ENCODE data around the gene AMHR2.

GRCh38 chr12:53383258-53383657 is 40.4 kb upstream of the AMHR2 start:
- TF ChIP-seq CTCF (IDR thresholded peaks at IDR 0.05; ENCODE audit: poor library complexity, severe bottlenecking) (no peak), EZH2 (IDR thresholded peaks at IDR 0.05; ENCODE audit: borderline replicate concordance, insufficient read depth, low read length, poor library complexity, severe bottlenecking) (no peak), POLR2AphosphoS5 (IDR thresholded peaks at IDR 0.05) (no peak), REST (IDR thresholded peaks at IDR 0.05; ENCODE audit: borderline replicate concordance) (no peak), RAD21 (conservative IDR thresholded peaks at IDR 0.05) (no peak)

Measured in neural cell (in vitro differentiated cells).